Caco-2 (cell line): ENCODE data around the gene TTC33. TPM values are rescaled to one million over a fixed set of nuclear protein-coding genes. Genes with fewer than 3 reads are reported as not detected.

Source experiments
- BruUV-seq: library from RNA; stranded (reverse); fragments of 400-500 nt; replicated peaks from 2 replicates; lab custom pipeline; 2021; lab: Mats Ljungman, UMichigan
- CTCF ChIA-PET: fragments of 300-600 bp; sonication (Branson Sonifier 250); formaldehyde crosslinking; loops from one replicate; lab custom pipeline; 2022; ENCODE audit warnings: antibody characterized with exemption; lab: Charles Lee
- POLR2A ChIA-PET: fragments of 300-600 bp; sonication (Branson Sonifier 250); formaldehyde crosslinking; loops from one replicate; lab custom pipeline; 2022; ENCODE audit warnings: antibody characterized with exemption; lab: Charles Lee
- DNase-seq, 2 experiments: peaks; one replicate each; pipeline versions ENCODE4 v3.0.0 to v3.0.0-alpha.2; 2020 to 2022
- H3K27me3 ChIP-seq: replicated peaks from 2 replicates; pipeline ENCODE4 v1.6.0; 2011; ENCODE audit warnings: low read length; ENCODE audit not compliant: control insufficient read depth, insufficient read depth
- H3K36me3 ChIP-seq: 2 replicates; pipeline ENCODE4 v1.5.1; 2011; ENCODE audit warnings: low read length; ENCODE audit not compliant: control insufficient read depth, insufficient read depth
- H3K4me1 ChIP-seq: fragments of 250-450 bp; sonication (Bioruptor Pico); 2 replicates; pipeline ENCODE4 v1.5.1; 2020; ENCODE audit warnings: mild to moderate bottlenecking
- H3K4me3 ChIP-seq: 2 replicates; pipeline ENCODE4 v1.5.1; 2011; ENCODE audit warnings: low read depth, mild to moderate bottlenecking, control low read depth, low read length
- H3K9me3 ChIP-seq: fragments of 250-450 bp; sonication (Bioruptor Pico); 2 replicates; pipeline ENCODE4 v1.5.1; 2020; ENCODE audit warnings: mild to moderate bottlenecking, moderate library complexity
- H3K27ac Mint-ChIP-seq: one replicate; pipeline ENCODE4 v1.8.0; 2022; ENCODE audit warnings: mixed read lengths; ENCODE audit not compliant: unreplicated experiment
- H3K27me3 Mint-ChIP-seq: one replicate; pipeline ENCODE4 v1.8.0; 2022; ENCODE audit warnings: mixed read lengths; ENCODE audit not compliant: insufficient read depth, unreplicated experiment
- H3K36me3 Mint-ChIP-seq: one replicate; pipeline ENCODE4 v1.8.0; 2022; ENCODE audit warnings: mild to moderate bottlenecking, mixed read lengths; ENCODE audit not compliant: insufficient read depth, unreplicated experiment
- H3K4me1 Mint-ChIP-seq: one replicate; pipeline ENCODE4 v1.8.0; 2022; ENCODE audit warnings: low read depth, mixed read lengths; ENCODE audit not compliant: unreplicated experiment
- H3K4me3 Mint-ChIP-seq: one replicate; pipeline ENCODE4 v1.8.0; 2022; ENCODE audit warnings: mild to moderate bottlenecking, moderate library complexity, mixed read lengths; ENCODE audit not compliant: unreplicated experiment
- H3K9me3 Mint-ChIP-seq: one replicate; pipeline ENCODE4 v1.8.0; 2022; ENCODE audit warnings: mixed read lengths; ENCODE audit not compliant: unreplicated experiment
- intact Hi-C: fragments of 100-400 bp; cut with micrococcal nuclease; formaldehyde crosslinking; loops from one replicate; pipeline ENCODE4 v1.10.0; 2022; ENCODE audit not compliant: unreplicated experiment
- total RNA-seq: library from RNA; stranded (reverse); gene quantifications from 2 replicates; pipeline ENCODE4 v1.2.3, GENCODE V29; 2022
- TF ChIP-seq, protein P1 (sequence below), 2 experiments: fragments of 200-600 bp in 1 of 2; IDR thresholded peaks; 1 replicate in 1 of 2; 2 replicates in 1 of 2; pipeline versions ENCODE4 v1.5.1 to v1.8.0; 2011 to 2022; ENCODE audit warnings: antibody characterized with exemption in 1 of 2, control low read depth in 1 of 2, inconsistent platforms in 1 of 2, low read depth in 1 of 2, low read length in 1 of 2, mild to moderate bottlenecking in 1 of 2, moderate library complexity in 1 of 2; ENCODE audit not compliant: insufficient read depth in 1 of 2, severe bottlenecking in 1 of 2, unreplicated experiment in 1 of 2

TTC33 gene
- total RNA-seq, 1 experiment from 2014 or later = 8.6 TPM

DNA sequence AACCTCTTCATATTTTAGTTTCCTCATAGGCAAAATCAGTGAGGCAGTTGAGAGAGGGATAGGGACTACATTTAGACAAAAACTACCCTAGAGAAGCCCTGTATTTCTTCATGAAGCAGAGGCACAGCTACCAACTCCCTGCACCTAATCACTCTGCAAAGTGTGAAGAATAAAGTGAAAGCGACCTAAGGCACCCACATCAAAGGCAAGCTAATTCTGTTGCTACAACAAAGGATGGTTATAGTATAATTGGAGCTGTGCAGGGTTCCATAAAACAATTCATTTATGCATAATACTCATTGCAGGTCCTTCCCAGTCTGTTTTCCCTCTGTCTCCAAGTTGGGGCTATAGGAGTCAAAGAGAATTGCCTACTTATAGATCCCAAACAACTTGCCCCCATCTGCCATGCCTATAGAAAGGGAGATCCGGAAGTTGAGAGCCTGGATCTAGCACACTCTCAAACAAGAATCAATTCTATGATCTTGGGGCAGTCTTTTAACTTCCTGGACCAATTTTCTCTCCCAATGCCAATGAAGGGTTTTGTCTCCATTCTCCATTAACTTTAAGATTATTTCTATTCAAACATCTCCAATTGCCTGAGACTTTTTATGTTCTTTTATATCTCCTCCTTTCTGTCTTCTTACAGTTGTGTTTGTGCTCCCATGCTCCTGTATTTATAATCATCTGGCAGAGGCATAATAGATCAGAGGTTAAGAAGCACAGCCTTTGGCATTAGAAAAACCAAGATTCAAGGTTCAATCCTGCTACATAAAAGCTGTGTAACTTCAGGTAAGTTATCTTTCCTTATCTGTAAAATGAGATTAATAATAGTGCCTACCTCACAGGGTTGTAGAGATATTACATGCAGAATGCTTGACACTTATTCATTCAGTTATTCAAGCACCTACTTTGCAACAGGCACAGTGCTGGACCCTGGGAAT is 132.0 kb downstream of the TTC33 start:
- Mint-ChIP-seq H3K36me3 (no peaks in the 10 kb centered on the region), H3K4me1 (no peaks in the 10 kb centered on the region), H3K27ac (no peak overlapping the region), H3K27me3 (peaks cover 9% of the 10 kb centered on the region), H3K4me3 (no peak overlapping the region), H3K9me3 (no peaks in the 10 kb centered on the region)
- no peak for DNase-seq
- BruUV-seq = no TSS peak
- Histone ChIP-seq H3K9me3 (no peaks in the 10 kb centered on the region), H3K27me3 (no peaks in the 10 kb centered on the region), H3K4me3 (no peak overlapping the region), H3K36me3 (no peaks in the 10 kb centered on the region), H3K4me1 (no peaks in the 10 kb centered on the region; the same call in 1 of the 2 replicates)
- intact Hi-C loops = no loop called here
- CTCF ChIA-PET = no interaction called here
- POLR2A ChIA-PET = no interaction called here
- TF ChIP-seq, protein P1, sequence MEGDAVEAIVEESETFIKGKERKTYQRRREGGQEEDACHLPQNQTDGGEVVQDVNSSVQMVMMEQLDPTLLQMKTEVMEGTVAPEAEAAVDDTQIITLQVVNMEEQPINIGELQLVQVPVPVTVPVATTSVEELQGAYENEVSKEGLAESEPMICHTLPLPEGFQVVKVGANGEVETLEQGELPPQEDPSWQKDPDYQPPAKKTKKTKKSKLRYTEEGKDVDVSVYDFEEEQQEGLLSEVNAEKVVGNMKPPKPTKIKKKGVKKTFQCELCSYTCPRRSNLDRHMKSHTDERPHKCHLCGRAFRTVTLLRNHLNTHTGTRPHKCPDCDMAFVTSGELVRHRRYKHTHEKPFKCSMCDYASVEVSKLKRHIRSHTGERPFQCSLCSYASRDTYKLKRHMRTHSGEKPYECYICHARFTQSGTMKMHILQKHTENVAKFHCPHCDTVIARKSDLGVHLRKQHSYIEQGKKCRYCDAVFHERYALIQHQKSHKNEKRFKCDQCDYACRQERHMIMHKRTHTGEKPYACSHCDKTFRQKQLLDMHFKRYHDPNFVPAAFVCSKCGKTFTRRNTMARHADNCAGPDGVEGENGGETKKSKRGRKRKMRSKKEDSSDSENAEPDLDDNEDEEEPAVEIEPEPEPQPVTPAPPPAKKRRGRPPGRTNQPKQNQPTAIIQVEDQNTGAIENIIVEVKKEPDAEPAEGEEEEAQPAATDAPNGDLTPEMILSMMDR (IDR thresholded peaks at IDR 0.05; ENCODE audit: insufficient read depth in 1 of 2, low read depth in 1 of 2, low read length in 1 of 2, severe bottlenecking in 1 of 2, unreplicated experiment in 1 of 2) = no peak

DNA sequence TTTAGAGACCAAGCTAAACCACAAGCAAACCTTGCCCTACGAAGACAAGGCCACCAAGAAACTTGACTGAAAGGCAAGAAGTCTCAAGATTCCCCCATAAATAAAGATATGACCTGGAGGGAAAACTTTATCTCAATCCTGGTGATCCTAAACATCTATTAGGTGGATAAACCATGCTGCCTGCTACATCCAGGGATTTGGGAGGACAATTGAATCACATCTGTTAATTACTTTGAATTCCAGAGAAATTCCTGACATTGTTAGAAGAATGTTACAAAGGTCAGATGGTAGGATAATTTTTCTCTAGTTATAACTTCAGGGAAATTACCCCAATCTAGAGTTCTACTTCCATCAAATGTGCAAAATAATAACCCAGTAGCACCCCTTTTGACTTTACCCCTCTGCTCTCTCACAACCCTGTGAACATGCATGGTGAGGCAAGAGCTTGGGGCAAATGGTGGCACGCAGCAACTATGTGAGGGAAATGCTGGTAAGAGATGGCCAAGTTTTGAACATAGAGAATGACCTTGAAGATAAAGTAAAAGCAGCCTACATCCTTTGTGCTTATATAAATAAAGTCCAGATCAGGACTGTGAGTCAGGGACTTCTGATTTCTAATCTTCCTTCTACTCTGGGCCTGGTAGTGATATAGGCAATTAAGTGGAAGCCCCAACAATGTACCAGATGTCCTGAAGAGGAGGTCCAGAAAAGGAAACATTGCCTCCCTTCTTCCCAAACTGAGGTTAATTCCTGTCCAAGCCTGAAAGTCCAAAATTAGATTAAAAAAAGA is 133.1 kb downstream of the TTC33 start:
- Histone ChIP-seq H3K4me3 (no peak overlapping the region), H3K4me1 (no peaks in the 10 kb centered on the region; the same call in 1 of the 2 replicates), H3K36me3 (no peaks in the 10 kb centered on the region), H3K9me3 (no peaks in the 10 kb centered on the region), H3K27me3 (no peaks in the 10 kb centered on the region)
- Mint-ChIP-seq H3K4me3 (no peak overlapping the region), H3K27ac (no peak overlapping the region), H3K9me3 (no peaks in the 10 kb centered on the region), H3K36me3 (no peaks in the 10 kb centered on the region), H3K27me3 (peaks cover 6% of the 10 kb centered on the region), H3K4me1 (no peaks in the 10 kb centered on the region)
- ChIA-PET POLR2A (no interaction called here), CTCF (no interaction called here)
- TF ChIP-seq, protein P1 (IDR thresholded peaks at IDR 0.05; ENCODE audit: insufficient read depth in 1 of 2, low read depth in 1 of 2, low read length in 1 of 2, severe bottlenecking in 1 of 2, unreplicated experiment in 1 of 2) = no peak
- DNase-seq = no peak
- intact Hi-C loops = no loop called here
- BruUV-seq = no TSS peak

DNA sequence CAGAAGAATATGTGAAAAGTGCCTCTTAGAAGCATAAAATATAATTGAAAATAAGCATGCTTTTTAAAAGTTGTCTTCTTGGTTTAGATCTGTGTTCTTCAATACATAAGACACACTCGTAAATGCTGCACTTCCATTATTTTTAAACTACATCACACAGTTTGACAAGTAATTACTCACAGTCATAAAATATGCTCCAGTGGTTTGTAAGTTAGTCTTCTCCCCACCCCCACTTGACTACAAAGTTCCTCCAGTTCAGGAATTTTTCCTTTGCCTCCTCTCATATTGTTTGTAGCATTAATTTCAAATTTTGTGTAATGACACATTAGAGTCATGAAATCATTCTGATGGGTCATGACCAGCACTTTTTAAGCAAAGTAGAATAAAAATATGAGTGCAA is 136.3 kb downstream of the TTC33 start:
- DNase-seq = no peak
- Mint-ChIP-seq H3K4me1 (no peaks in the 10 kb centered on the region), H3K27me3 (no peaks in the 10 kb centered on the region), H3K9me3 (no peaks in the 10 kb centered on the region), H3K36me3 (no peaks in the 10 kb centered on the region), H3K4me3 (no peak overlapping the region), H3K27ac (no peak overlapping the region)
- POLR2A ChIA-PET = no interaction called here
- Histone ChIP-seq H3K36me3 (no peaks in the 10 kb centered on the region), H3K4me1 (no peaks in the 10 kb centered on the region; the same call in 1 of the 2 replicates), H3K4me3 (no peak overlapping the region), H3K9me3 (no peaks in the 10 kb centered on the region), H3K27me3 (no peaks in the 10 kb centered on the region)
- TF ChIP-seq, protein P1 (IDR thresholded peaks at IDR 0.05; ENCODE audit: insufficient read depth in 1 of 2, low read depth in 1 of 2, low read length in 1 of 2, severe bottlenecking in 1 of 2, unreplicated experiment in 1 of 2) = no peak
- intact Hi-C loops = no loop called here
- CTCF ChIA-PET = no interaction called here
- no TSS peak for BruUV-seq
